ENCODE measurements around the gene ABLIM2.

DNA sequence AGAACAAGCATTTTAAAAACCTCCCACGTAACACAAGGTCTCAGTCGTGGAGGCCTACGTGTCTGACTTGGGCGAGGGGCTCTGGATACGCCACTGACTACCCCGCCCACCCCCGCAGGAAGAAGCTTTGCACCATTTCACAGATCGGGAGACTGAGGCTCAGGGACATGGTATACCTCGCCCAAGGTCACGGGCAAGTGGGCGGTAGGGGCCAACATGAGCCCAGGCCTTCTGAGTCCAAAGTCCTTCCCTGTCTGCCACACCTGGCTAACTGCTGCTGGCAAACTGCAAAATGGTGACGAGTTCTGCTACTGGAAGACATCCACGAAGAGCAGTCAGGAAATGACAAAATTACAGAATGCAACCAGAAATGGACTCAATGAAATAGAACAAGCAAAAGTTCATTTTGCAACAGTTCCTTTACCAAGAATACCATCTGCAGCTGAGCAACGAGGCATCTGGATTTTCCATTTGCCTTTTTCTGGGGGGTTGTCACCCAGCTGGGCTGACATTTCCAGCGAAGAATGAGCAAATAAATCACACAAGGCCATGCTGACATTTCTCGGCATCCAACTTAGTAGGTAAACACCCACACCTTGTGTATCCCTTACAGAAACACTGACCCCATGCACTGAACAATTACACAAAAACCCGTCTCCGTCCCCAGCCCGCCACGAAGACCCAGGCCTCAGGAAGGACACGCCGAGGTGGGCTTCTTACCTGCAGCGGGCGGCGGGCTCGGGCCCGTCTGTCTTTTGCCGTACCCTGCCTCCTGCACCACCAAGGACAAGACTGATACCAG is 148.7 kb downstream of the ABLIM2 start:
- TF ChIP-seq CTCF (IDR thresholded peaks at IDR 0.05; ENCODE audit: insufficient read depth, low read length, poor library complexity, severe bottlenecking) (no peak), EZH2phosphoT487 (conservative IDR thresholded peaks at IDR 0.05; ENCODE audit: low read length) (no peak)
